Measurements from ENCODE around the gene SPRR2B. TPM values are rescaled to one million over a fixed set of nuclear protein-coding genes. Genes with fewer than 3 reads are reported as not detected.

SPRR2B gene
- total RNA-seq, 4 donors from 2014 or later = 1.9 to 99.4 (median 7.0) TPM; not detected in 1

- no peak for TF ChIP-seq POLR2A (IDR thresholded peaks at IDR 0.05)
- no peak for TF ChIP-seq CTCF (IDR thresholded peaks at IDR 0.05)
- Histone ChIP-seq H3K36me3 (no peaks in the 10 kb centered on the region), H3K27me3 (no peaks in the 10 kb centered on the region), H3K4me1 (peaks cover 0 to 38% (median 4%) of the 10 kb centered on the region in 3 donors), H3K9me3 (no peaks in the 10 kb centered on the region), H3K27ac (no peak overlapping the region), H3K4me3 (no peak overlapping the region)
- DNase-seq = no peak
- WGBS, 2 donors = 42 to 57% methylated on average over 1 of the region's 1 CpG
- intact Hi-C loops (cut with DNase I) = no loop called here
These were observed 36.2 kb downstream of the SPRR2B start for GRCh38 chr1:153035211-153035610.

- no peaks in the 10 kb centered on the region for H3K27me3 ChIP-seq
- 18 to 53% methylated on average over 2 to 3 of the region's 3 CpGs for WGBS, 2 donors
These were observed 38.6 kb downstream of the SPRR2B start for GRCh38 chr1:153032677-153033308.

GRCh38 chr1:153032073-153032472 is 39.3 kb downstream of the SPRR2B start:
- TF ChIP-seq CTCF (IDR thresholded peaks at IDR 0.05) (no peak), POLR2A (IDR thresholded peaks at IDR 0.05) (no peak)
- H3K4me1 ChIP-seq = peaks cover 0 to 39% (median 4%) of the 10 kb centered on the region in 3 donors
- no peaks in the 10 kb centered on the region for H3K27me3 ChIP-seq
- H3K4me3 ChIP-seq = peak overlapping the region in 3 of 4 donors; percentile 8 to 41 (median 24)
- H3K27ac ChIP-seq = peak overlapping the region; percentile 55 to 67 (median 58)
- no peaks in the 10 kb centered on the region for H3K36me3 ChIP-seq
- DNase-seq = no peak
- no peaks in the 10 kb centered on the region for H3K9me3 ChIP-seq
- intact Hi-C loops (cut with DNase I) = no loop called here

More at GRCh38 chr1:153032677-153033308, 38.6 kb downstream of the SPRR2B start:
- intact Hi-C loops (cut with DNase I) = no loop called here
- H3K36me3 ChIP-seq = no peaks in the 10 kb centered on the region
- peak overlapping the region; percentile 66 to 75 (median 69) for H3K27ac ChIP-seq
- no peak for DNase-seq
- TF ChIP-seq POLR2A (IDR thresholded peaks at IDR 0.05) (no peak), CTCF (IDR thresholded peaks at IDR 0.05) (peak in 5 of 6 experiments; percentile 24 to 62 (median 45))
- H3K4me1 ChIP-seq = peaks cover 0 to 39% (median 4%) of the 10 kb centered on the region in 3 donors
- H3K9me3 ChIP-seq = no peaks in the 10 kb centered on the region
- peak overlapping the region in 2 of 4 donors; percentile 24 to 41 for H3K4me3 ChIP-seq

GRCh38 chr1:153030895-153031294 is 40.5 kb downstream of the SPRR2B start, which contains the start of gene SPRR1B:
Gene SPRR1B, plus strand, starts transcription at chr1:153031203. Its CDS starts 1,143 bp downstream, at chr1:153032346.
- Histone ChIP-seq H3K36me3 (no peaks in the 10 kb centered on the region), H3K4me1 (peaks cover 0 to 39% (median 4%) of the 10 kb centered on the region in 3 donors), H3K27ac (peak within 1 kb of the TSS; percentile 55 to 67 (median 58)), H3K4me3 (peak within 1 kb of the TSS in 3 of 4 donors; percentile 8 to 41 (median 24)), H3K9me3 (no peaks in the 10 kb centered on the region), H3K27me3 (no peaks in the 10 kb centered on the region)
- DNase-seq = no peak
- TF ChIP-seq CTCF (IDR thresholded peaks at IDR 0.05) = no peak
- TF ChIP-seq POLR2A (IDR thresholded peaks at IDR 0.05) = no peak
- intact Hi-C loops (cut with DNase I) = no loop called here

- no peak overlapping the region for H3K4me3 ChIP-seq
- H3K9me3 ChIP-seq = no peaks in the 10 kb centered on the region
- DNase-seq = no peak
- TF ChIP-seq CTCF (IDR thresholded peaks at IDR 0.05) (no peak), POLR2A (IDR thresholded peaks at IDR 0.05) (no peak)
- H3K4me1 ChIP-seq = peaks cover 0 to 33% (median 4%) of the 10 kb centered on the region in 3 donors
- H3K27me3 ChIP-seq = no peaks in the 10 kb centered on the region
- H3K36me3 ChIP-seq = no peaks in the 10 kb centered on the region
- 61 to 83% methylated on average over 1 of the region's 1 CpG for WGBS, 2 donors
- no peak overlapping the region for H3K27ac ChIP-seq
- intact Hi-C loops (cut with DNase I) = no loop called here
These were observed 42.6 kb downstream of the SPRR2B start for GRCh38 chr1:153028766-153029165.
